WTC11 (cell line): ENCODE results near the gene TSR3.

Source experiments
- ATF3 ChIP-seq: sonication (generic); formaldehyde crosslinking; conservative IDR thresholded peaks from 2 replicates; pipeline ENCODE4 v1.8.1; 2022; ENCODE audit warnings: mild to moderate bottlenecking, missing genetic modification reagents
- CREM ChIP-seq: sonication (generic); formaldehyde crosslinking; IDR thresholded peaks from 2 replicates; pipeline ENCODE4 v1.8.1; 2022; ENCODE audit warnings: mild to moderate bottlenecking, missing genetic modification reagents, moderate library complexity
- JUN ChIP-seq: sonication (generic); formaldehyde crosslinking; IDR thresholded peaks from 2 replicates; pipeline ENCODE4 v1.8.0; 2023; ENCODE audit warnings: mild to moderate bottlenecking, missing genetic modification reagents
- RELA ChIP-seq: sonication (generic); formaldehyde crosslinking; IDR thresholded peaks from 2 replicates; pipeline ENCODE4 v1.8.1; 2022; ENCODE audit warnings: missing genetic modification reagents, mild to moderate bottlenecking, borderline replicate concordance
- TF ChIP-seq, protein P1 (sequence below): fragments of 200-600 bp; IDR thresholded peaks from 2 replicates; pipeline ENCODE4 v1.8.0; 2022; ENCODE audit warnings: antibody characterized with exemption
- TF ChIP-seq, protein P2 (sequence below): fragments of 250-450 bp; sonication (Bioruptor Pico); IDR thresholded peaks from 2 replicates; pipeline ENCODE4 v1.8.0; 2021; ENCODE audit warnings: mild to moderate bottlenecking
- TF ChIP-seq, protein P3 (sequence below): sonication (generic); formaldehyde crosslinking; IDR thresholded peaks from 2 replicates; pipeline ENCODE4 v1.8.1; 2023; ENCODE audit warnings: mild to moderate bottlenecking, missing genetic modification reagents, moderate library complexity
- TF ChIP-seq, protein P4 (sequence below): sonication (generic); formaldehyde crosslinking; IDR thresholded peaks from 2 replicates; pipeline ENCODE4 v1.8.1; 2022; ENCODE audit warnings: mild to moderate bottlenecking, moderate library complexity, missing genetic modification reagents

DNA sequence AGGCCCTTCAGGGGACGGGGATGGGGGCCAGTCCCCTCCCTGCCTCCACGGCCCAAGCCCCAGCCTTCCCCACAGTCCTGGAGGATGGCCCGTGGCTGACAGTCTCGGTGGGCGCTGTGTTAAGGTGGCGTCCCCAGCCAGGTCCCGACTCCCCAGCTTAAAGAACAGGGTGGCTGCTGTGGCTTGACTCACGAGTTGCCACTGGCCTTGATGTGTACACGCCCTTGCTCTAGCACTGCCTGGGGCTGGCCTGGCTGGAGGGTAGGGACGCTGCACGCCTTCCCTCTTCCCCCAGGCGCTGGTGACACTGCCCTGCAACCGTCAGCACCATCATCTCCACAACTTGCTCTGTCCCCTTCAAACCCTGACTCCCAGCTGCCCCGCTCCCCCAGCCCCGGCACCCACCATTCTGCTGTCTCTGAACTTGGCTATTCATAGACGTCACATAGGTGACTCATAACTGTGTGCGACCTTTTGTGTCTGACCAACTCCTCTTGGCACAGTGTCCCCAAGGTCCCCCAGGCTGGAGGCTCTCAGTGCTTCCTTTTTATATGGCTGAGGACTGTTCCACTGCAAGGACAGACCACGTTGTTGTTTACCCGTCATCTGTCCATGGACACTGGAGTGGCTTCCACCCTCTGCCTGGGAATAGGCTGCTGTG, 6.4 kb upstream of the TSR3 start:
- TF ChIP-seq CREM (CRISPR knock-in tag), result no peak
- no peak for TF ChIP-seq ATF3 (CRISPR knock-in tag)
- TF ChIP-seq, protein P1, sequence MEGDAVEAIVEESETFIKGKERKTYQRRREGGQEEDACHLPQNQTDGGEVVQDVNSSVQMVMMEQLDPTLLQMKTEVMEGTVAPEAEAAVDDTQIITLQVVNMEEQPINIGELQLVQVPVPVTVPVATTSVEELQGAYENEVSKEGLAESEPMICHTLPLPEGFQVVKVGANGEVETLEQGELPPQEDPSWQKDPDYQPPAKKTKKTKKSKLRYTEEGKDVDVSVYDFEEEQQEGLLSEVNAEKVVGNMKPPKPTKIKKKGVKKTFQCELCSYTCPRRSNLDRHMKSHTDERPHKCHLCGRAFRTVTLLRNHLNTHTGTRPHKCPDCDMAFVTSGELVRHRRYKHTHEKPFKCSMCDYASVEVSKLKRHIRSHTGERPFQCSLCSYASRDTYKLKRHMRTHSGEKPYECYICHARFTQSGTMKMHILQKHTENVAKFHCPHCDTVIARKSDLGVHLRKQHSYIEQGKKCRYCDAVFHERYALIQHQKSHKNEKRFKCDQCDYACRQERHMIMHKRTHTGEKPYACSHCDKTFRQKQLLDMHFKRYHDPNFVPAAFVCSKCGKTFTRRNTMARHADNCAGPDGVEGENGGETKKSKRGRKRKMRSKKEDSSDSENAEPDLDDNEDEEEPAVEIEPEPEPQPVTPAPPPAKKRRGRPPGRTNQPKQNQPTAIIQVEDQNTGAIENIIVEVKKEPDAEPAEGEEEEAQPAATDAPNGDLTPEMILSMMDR, result no peak
- TF ChIP-seq, protein P2, sequence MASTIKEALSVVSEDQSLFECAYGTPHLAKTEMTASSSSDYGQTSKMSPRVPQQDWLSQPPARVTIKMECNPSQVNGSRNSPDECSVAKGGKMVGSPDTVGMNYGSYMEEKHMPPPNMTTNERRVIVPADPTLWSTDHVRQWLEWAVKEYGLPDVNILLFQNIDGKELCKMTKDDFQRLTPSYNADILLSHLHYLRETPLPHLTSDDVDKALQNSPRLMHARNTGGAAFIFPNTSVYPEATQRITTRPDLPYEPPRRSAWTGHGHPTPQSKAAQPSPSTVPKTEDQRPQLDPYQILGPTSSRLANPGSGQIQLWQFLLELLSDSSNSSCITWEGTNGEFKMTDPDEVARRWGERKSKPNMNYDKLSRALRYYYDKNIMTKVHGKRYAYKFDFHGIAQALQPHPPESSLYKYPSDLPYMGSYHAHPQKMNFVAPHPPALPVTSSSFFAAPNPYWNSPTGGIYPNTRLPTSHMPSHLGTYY (CRISPR knock-in tag), result no peak
- no peak for TF ChIP-seq JUN (CRISPR knock-in tag)
- no peak for TF ChIP-seq RELA (CRISPR knock-in tag)
- TF ChIP-seq, protein P3, sequence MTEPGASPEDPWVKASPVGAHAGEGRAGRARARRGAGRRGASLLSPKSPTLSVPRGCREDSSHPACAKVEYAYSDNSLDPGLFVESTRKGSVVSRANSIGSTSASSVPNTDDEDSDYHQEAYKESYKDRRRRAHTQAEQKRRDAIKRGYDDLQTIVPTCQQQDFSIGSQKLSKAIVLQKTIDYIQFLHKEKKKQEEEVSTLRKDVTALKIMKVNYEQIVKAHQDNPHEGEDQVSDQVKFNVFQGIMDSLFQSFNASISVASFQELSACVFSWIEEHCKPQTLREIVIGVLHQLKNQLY (CRISPR knock-in tag), result no peak
- TF ChIP-seq, protein P4, sequence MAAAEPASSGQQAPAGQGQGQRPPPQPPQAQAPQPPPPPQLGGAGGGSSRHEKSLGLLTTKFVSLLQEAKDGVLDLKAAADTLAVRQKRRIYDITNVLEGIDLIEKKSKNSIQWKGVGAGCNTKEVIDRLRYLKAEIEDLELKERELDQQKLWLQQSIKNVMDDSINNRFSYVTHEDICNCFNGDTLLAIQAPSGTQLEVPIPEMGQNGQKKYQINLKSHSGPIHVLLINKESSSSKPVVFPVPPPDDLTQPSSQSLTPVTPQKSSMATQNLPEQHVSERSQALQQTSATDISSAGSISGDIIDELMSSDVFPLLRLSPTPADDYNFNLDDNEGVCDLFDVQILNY (CRISPR knock-in tag), result no peak
